ENCODE data around the gene CACNA2D3.

CACNA2D3 gene

GRCh38 chr3:54225841-54226528 lies 103.6 kb downstream of the CACNA2D3 start:
- DNase-seq: no peak

DNA sequence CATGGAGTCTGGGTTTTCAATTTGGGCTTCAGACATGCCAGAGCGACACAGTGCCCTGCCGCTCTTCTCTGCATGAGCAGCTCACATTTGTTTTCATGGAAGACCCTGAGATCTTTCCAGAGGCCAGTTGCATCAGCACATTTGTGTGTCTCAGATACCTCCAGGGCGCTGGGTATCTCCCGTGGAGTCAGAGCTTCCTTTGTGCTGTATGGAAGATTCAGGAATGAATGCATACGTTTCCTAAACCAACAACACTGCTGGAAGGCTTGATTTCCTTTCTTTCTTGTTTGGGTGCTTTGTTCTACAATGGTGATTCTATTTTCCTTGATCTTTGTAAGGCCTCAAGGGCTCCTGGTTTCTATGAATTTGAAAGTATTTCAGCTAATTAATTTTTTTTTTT lies 106.5 kb downstream of the CACNA2D3 start:
- no peak for DNase-seq

DNA sequence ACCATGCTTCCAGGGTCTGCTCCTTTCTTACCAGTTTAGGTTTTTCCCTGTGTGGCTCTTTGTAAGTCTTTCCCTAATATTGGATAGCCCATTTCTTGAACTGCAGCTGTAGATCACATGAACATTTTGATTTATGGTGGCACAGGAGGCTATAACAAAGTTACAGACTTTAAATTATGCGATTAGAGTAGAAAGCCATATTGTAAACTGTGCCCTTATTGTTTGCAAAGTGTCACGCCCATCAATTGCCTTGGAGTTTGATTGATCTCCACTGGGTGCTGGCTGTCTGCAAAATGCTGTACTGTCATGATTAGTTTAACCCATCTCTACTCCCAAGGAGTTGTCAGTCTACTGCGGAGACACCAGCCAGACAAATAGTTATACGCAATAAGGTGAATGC lies 110.3 kb downstream of the CACNA2D3 start:
- no peak for DNase-seq

GRCh38 chr3:54235998-54236397 lies 113.6 kb downstream of the CACNA2D3 start:
- no peak for DNase-seq

GRCh38 chr3:54237109-54237508 lies 114.8 kb downstream of the CACNA2D3 start:
- DNase-seq: no peak

DNA sequence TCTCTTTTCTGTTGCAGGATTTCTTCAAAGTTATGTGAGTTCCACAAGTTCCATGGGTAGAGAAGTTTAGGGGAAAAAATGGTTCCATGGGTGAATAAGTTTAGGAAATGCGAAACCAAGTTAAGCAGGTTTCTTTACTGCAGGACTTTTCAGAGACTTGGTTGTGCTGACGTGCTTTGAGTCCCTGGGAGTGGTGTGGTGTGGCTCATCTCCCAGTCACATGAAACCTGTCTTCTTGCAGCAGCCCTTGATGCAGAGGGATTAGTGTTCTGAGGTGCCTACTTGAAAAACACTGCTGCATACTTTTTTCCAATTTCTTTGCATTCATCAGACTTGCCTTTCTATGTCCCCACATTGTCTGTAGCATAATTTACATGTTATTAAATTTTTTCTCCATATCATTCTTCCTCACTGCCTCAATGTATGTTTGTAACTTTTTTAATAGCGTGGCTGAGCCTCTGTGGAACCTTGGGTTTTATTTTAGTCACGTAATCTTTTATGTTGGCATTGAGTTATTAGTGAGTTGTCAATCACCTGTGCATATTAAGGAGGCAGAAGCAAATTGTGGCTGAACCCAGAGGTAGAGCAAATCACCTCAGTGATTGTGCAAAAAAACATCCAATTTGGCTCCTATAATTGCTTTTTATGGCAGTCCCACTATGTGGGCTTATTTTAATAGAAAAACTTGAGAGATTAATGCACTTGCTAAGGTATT lies 115.6 kb downstream of the CACNA2D3 start:
- no peak for DNase-seq

- DNase-seq: no peak
Measured at GRCh38 chr3:54240309-54240708, 118.0 kb downstream of the CACNA2D3 start.

- DNase-seq: no peak
Measured at GRCh38 chr3:54243056-54243931, 120.9 kb downstream of the CACNA2D3 start.

GRCh38 chr3:54243960-54244682 lies 121.8 kb downstream of the CACNA2D3 start:
- DNase-seq: no peak

DNA sequence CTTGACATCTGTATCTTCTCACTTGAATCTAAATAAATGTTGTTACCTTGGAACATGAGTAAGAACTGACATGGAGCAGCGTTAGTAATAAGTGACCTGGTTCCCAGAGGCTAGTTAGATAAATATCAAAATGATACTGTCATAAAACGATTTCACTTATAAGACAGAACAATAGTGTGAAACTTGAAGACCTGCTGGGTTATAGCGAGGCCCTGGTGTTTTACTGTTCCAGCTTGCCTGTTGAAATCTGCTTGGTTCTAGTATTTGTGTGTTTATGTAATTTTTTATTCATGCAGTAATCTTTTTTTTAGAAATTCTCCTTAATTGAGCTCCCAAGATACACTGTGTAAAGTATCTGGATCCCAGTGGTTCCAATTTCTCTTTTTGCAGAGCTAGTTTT lies 129.4 kb downstream of the CACNA2D3 start:
- DNase-seq: no peak

GRCh38 chr3:54257125-54257720 lies 134.9 kb downstream of the CACNA2D3 start:
- no peak for DNase-seq

DNA sequence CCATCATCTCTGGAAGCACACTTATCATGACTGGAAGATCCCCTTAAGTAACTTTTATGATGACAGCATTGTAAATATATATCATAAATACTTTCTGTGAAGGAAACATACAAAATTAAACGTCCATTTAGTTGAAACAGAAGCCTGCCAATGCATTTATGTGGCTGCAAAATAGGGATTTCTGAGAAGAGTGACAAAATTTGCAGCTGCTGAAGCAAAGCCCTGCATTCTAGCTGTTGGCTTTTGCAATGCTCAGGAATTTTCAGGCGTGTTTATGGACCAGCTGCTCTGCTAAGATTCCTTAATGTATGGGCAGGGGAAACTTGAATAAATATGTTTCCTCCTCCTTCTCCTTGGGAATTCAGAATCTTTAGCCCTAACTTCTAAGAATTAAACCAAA lies 137.3 kb downstream of the CACNA2D3 start:
- DNase-seq: no peak

DNA sequence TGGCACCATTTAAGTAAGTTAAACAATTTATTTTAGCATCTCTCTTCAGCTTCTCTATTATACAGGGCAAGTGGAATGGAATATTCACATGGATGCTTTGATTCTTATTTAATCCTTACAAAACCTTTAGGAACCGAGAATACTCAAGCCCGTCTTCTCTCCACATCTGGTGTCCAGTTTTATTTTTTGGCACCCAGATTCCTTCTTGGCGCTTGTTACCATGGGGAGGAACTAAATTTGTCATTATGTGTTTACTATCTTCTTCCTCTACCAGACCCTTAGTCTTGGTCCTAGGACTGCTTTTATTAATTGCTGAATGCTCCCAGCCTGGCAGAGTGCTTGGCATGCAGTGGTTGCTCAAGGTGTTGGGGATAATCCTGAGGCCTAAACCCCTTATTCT lies 138.8 kb downstream of the CACNA2D3 start:
- DNase-seq: no peak

DNA sequence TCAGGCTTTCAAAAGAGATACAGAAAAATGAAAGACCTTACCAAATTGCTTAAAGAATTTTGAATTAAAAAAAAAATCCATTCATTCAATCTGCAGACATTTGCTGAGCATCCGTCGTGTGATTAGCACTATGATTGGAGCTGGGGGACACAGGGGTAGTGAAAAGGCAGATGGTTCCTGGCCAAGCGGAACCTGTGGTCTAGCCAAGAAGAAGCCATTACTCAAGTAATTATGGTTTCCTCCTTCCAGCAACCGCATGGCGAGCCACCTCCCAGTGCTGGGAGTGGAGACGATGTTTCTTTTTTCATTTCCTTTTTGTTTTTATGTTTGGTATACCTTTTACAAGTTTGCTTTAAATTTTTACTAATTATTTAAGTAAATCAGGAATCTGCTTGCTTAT lies 140.2 kb downstream of the CACNA2D3 start:
- peak; percentile 59 for DNase-seq

- no peak for DNase-seq
Measured at GRCh38 chr3:54262946-54263345, 140.6 kb downstream of the CACNA2D3 start.

GRCh38 chr3:54264050-54264449 lies 141.7 kb downstream of the CACNA2D3 start:
- DNase-seq: peak; percentile 30

DNA sequence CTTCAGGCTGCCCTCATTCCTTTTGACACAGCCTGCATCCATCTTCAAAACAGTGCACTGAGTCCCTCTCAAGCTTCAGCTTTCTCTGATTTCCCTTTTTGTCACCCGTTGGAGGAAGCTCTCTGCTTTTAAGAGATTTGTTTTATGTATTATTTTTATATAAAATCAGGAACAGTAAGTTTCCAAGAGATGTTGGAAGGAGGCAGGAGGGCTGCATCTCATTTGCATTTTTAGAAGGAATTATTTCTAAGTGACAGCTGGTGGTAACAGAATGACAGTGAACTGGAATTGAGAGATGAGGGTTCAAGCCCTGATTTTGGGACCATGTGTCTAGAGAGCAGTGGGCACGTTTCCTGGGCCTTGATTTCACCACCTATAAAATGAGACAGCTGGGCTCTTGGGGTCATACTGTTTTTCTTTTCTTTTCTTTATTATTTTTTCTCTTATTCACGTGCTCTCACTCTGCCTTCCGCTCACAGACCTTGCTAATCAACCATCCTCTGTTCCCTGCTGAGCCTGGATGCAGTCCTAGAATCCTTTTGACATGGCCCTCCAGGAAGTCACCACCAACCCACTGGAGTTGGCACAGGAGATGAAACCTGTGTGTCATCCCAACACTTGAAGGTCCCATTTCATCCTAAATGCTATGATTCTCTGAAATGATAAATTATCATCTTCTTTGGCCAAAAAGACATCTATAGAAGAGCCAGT lies 148.6 kb downstream of the CACNA2D3 start:
- DNase-seq: no peak

DNA sequence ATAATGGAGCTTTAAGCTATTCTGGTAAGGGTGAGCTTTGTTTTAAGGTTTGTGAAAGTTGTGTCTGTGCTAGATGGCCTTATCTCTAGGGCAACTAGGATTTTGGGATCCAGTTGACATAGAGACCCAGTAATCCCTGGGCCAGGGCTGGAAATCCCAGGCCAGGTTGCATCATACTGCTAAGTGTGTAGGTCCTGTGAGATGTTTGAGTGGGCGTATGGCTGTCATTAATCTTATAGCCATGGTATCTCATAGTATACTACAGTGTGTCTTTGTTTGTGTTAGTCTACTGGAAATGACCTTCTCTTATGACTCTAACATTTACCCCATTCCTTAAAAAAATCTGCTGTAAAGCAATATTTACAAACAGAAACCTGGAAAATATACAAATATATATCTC lies 151.4 kb downstream of the CACNA2D3 start:
- DNase-seq: no peak

DNA sequence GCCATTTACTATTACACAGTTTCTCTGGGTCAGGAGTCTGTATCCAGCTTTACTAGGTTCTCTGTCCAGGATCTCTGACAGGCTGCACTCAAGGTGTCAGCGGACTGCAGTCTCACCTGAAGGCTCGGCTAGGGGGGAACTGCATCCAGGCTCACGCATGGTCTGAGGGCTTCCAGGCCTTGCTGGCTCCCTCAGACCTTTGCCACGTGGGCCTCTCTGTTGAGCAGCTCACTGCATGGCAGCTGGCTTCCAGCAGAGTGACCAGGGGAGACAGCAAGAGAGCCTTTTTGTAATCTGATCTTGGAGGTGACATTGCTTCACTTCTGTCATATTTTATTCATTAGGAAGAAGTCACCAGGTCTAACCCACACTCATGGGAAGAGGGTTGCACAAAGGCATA lies 152.3 kb downstream of the CACNA2D3 start:
- DNase-seq: no peak

GRCh38 chr3:54279005-54279583 lies 156.7 kb downstream of the CACNA2D3 start:
- DNase-seq: no peak

DNA sequence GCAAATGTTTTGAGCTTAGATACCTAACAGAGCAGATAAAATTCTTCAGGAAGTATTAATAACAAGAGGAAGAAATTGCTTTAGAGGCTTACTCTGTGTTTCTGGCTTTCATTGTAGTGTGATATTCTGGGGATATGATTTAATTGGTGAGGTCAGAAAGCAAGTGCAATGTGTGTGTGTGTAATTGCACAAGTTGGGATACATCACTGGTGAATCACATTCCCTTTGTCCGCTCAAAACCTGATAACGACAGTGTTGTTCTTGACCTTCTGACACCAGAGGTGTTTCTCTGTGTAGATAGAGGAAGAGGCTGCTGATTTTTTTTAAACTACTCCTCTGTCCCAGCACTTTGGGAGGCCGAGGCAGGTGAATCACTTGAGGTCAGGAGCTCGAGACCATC lies 161.1 kb downstream of the CACNA2D3 start:
- DNase-seq: no peak

DNA sequence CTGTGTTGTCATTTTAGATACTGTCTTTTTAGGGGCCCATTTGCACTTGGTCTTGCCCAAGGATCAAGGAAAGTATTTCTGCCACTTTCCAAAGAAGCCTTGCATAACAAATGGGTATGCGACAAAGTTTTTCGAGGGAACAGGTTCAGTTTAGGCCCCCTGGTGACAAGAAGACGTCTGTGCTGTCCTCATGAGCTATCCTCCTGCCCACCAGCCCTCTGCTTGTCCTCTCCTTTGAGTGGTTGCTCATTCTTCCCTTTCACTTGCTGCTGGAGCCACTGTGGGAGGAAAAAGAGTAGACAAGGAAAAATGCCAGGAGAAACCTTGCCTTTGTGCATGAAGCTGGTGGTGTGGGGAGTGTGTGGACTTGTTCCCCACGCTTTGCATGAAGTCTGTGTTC lies 171.9 kb downstream of the CACNA2D3 start:
- no peak for DNase-seq

Measured in GF-D8 (cell line).